HepG2 (cell line): Measurements from ENCODE around the gene CDH1. TPM values are rescaled to one million over a fixed set of nuclear protein-coding genes. Genes with fewer than 3 reads are reported as not detected.

Source experiments
- DMAP1 ChIP-seq: IDR thresholded peaks from 2 replicates; pipeline ENCODE4 v1.6.1; 2016
- FOXK1 ChIP-seq: sonication (generic); formaldehyde crosslinking; IDR thresholded peaks from 2 replicates; pipeline ENCODE4 v1.4.0; 2020; ENCODE audit warnings: low read depth, missing genetic modification reagents, borderline replicate concordance
- FOXO1 ChIP-seq: sonication (generic); formaldehyde crosslinking; IDR thresholded peaks from 2 replicates; pipeline ENCODE4 v1.4.0; 2020; ENCODE audit warnings: missing genetic modification reagents
- KMT2A ChIP-seq: sonication (generic); formaldehyde crosslinking; IDR thresholded peaks from 2 replicates; pipeline ENCODE4 v1.4.0; 2020; ENCODE audit warnings: missing genetic modification reagents
- MXI1 ChIP-seq: IDR thresholded peaks from 3 replicates; pipeline ENCODE4 v1.6.1; 2012; ENCODE audit warnings: low read depth, low read length, inconsistent platforms, borderline replicate concordance
- NR2F1 ChIP-seq, 2 experiments: fragments of 450-650 bp in 1 of 2; formaldehyde crosslinking in 1 of 2; IDR thresholded peaks; 2 replicates each; pipeline versions ENCODE4 v1.5.0 to v1.6.1; 2016 to 2020; ENCODE audit warnings: mild to moderate bottlenecking in 1 of 2, missing compliant biosample characterization in 1 of 2, missing genetic modification reagents in 1 of 2, moderate library complexity in 1 of 2
- PCBP1 ChIP-seq: fragments of 200-400 bp; formaldehyde crosslinking; IDR thresholded peaks from 2 replicates; pipeline ENCODE4 v1.6.1; 2017; ENCODE audit warnings: mild to moderate bottlenecking, low read depth, low read length, borderline replicate concordance
- PHB2 ChIP-seq: fragments of 450-650 bp; IDR thresholded peaks from 2 replicates; pipeline ENCODE4 v1.6.1; 2018; ENCODE audit not compliant: partially characterized antibody
- PHF5A ChIP-seq: IDR thresholded peaks from one replicate; pipeline ENCODE4 v1.6.1; 2018; ENCODE audit warnings: low read depth, missing genetic modification reagents; ENCODE audit not compliant: unreplicated experiment
- RXRB ChIP-seq: IDR thresholded peaks from 2 replicates; pipeline ENCODE4 v1.6.1; 2016; ENCODE audit warnings: borderline replicate concordance, missing genetic modification reagents, missing compliant biosample characterization
- SOX6 ChIP-seq, 2 experiments: fragments of 450-650 bp in 1 of 2; sonication (generic) in 1 of 2; formaldehyde crosslinking in 1 of 2; IDR thresholded peaks; 2 replicates each; pipeline versions ENCODE4 v1.4.0 to v1.6.1; 2017 to 2020; ENCODE audit warnings: antibody characterized with exemption in 1 of 2, mild to moderate bottlenecking in 1 of 2, missing genetic modification reagents in 1 of 2
- SRSF1 ChIP-seq: fragments of 200-400 bp; formaldehyde crosslinking; optimal IDR thresholded peaks from 2 replicates; pipeline ENCODE3; 2017; ENCODE audit warnings: mild to moderate bottlenecking, low read depth, low read length, moderate library complexity
- TCF7 ChIP-seq: sonication (generic); IDR thresholded peaks from 2 replicates; pipeline ENCODE4 v1.6.1; 2016; ENCODE audit warnings: antibody characterized with exemption, low read depth
- TEAD3 ChIP-seq: optimal IDR thresholded peaks from 2 replicates; pipeline ENCODE3; 2016; ENCODE audit warnings: borderline replicate concordance
- THYN1 ChIP-seq: sonication (generic); formaldehyde crosslinking; IDR thresholded peaks from 2 replicates; pipeline ENCODE4 v1.8.1; 2023; ENCODE audit warnings: low read depth, mild to moderate bottlenecking, moderate library complexity, missing genetic modification reagents, borderline replicate concordance
- YY1 ChIP-seq: IDR thresholded peaks from 2 replicates; pipeline ENCODE4 v1.6.1; 2011; ENCODE audit warnings: low read length, low read depth, moderate library complexity, mild to moderate bottlenecking; ENCODE audit not compliant: insufficient read depth, insufficient replicate concordance
- ZNF180 ChIP-seq: sonication (generic); formaldehyde crosslinking; IDR thresholded peaks from 2 replicates; pipeline ENCODE4 v1.4.0; 2020; ENCODE audit warnings: low read depth, missing genetic modification reagents, borderline replicate concordance
- ZNF275 ChIP-seq: sonication (generic); formaldehyde crosslinking; IDR thresholded peaks from 2 replicates; pipeline ENCODE4 v1.8.0; 2022; ENCODE audit warnings: missing genetic modification reagents, mild to moderate bottlenecking, inconsistent platforms, borderline replicate concordance
- ZNF614 ChIP-seq: IDR thresholded peaks from 2 replicates; pipeline ENCODE4 v1.6.1; 2018; ENCODE audit warnings: missing biosample characterization, missing genetic modification reagents, inconsistent platforms, borderline replicate concordance
- ZNF7 ChIP-seq: IDR thresholded peaks from 2 replicates; pipeline ENCODE4 v1.6.1; 2016; ENCODE audit warnings: missing biosample characterization, missing genetic modification reagents
- ZNF737 ChIP-seq: sonication (generic); formaldehyde crosslinking; IDR thresholded peaks from 2 replicates; pipeline ENCODE4 v1.5.0; 2020; ENCODE audit warnings: missing genetic modification reagents, mild to moderate bottlenecking, borderline replicate concordance
- ZNF781 ChIP-seq: sonication (generic); formaldehyde crosslinking; IDR thresholded peaks from 2 replicates; pipeline ENCODE4 v1.5.1; 2020; ENCODE audit warnings: borderline replicate concordance, mild to moderate bottlenecking, missing genetic modification reagents; ENCODE audit errors: not compliant biosample characterization
- ZSCAN12 ChIP-seq: sonication (generic); formaldehyde crosslinking; IDR thresholded peaks from 2 replicates; pipeline ENCODE4 v1.9.0; 2021; ENCODE audit warnings: mild to moderate bottlenecking, missing genetic modification reagents
- ZSCAN31 ChIP-seq: sonication (generic); formaldehyde crosslinking; IDR thresholded peaks from 2 replicates; pipeline ENCODE4 v1.5.0; 2020; ENCODE audit warnings: low read depth, mild to moderate bottlenecking, missing genetic modification reagents
- polyA plus RNA-seq, 8 experiments: library from polyadenylated mRNA; depleted of rRNA in 3 of 8; stranded (reverse) in 7 of 8; unstranded in 1 of 8; fragments of >200 nt; fragmentation: Illumina TruSeq in 4 of 8; extraction: Trizol in 4 of 8; gene quantifications; 2 replicates each; pipeline versions ENCODE4 v1.2.1 to v1.2.3, GENCODE V29; 2011 to 2016; ENCODE audit warnings: low read depth in 4 of 8, missing spikeins in 1 of 8, mixed read lengths in 1 of 8; ENCODE audit not compliant: insufficient read depth in 1 of 8
- total RNA-seq, 5 experiments: library from RNA; depleted of rRNA; stranded (reverse); fragments of >200 nt; fragmentation: Illumina TruSeq; extraction: Trizol; gene quantifications; 2 replicates each; pipeline ENCODE4 v1.2.3, GENCODE V29; 2016; ENCODE audit warnings: low read depth in 1 of 5
- TF ChIP-seq, protein P1 (sequence below): sonication (generic); formaldehyde crosslinking; IDR thresholded peaks from 2 replicates; pipeline ENCODE4 v1.4.0; 2020; ENCODE audit warnings: missing genetic modification reagents
- TF ChIP-seq, protein P2 (sequence below): sonication (generic); formaldehyde crosslinking; conservative IDR thresholded peaks from 2 replicates; pipeline ENCODE4 v1.5.0; 2020; ENCODE audit warnings: missing genetic modification reagents
- TF ChIP-seq, protein P3 (sequence below): sonication (generic); formaldehyde crosslinking; IDR thresholded peaks from 2 replicates; pipeline ENCODE4 v1.4.0; 2020; ENCODE audit warnings: mild to moderate bottlenecking, missing genetic modification reagents

Gene CDH1
- total and polyA plus RNA-seq, 2 of the 13 experiments (the other 11 are each of a cell fraction or from before 2014, with no cell fraction given): 0.95 to 9.8 TPM

DNA sequence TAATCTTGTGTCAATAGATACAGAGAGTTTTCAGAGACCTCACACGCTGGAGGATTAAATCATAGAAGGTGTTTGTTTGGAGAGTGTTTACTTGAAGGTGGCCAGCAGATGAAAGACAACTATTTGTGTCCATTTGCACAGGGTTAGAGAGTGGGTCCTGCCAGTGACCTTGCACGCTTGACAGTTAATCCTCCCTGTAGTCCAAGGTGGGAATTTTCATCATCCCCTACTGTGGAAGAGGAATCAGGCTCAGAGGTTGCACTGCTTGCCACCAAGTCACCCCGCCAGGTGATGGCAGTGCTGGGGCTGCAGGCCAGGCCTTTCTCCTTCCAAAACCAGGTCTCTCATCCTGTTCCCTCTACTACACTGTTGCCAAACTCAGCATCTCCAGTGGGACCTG is 12.3 kb downstream of the CDH1 start (continued):
- TF ChIP-seq NR2F1 (CRISPR knock-in tag; IDR thresholded peaks at IDR 0.05) (peak; percentile 47 to 68; a peak in 1 of 4 replicates), FOXK1 (CRISPR knock-in tag) (peak; percentile 86; the same call in 1 of the 2 replicates), PCBP1 (no peak), ZNF737 (CRISPR knock-in tag) (no peak), THYN1 (CRISPR knock-in tag) (no peak), ZNF180 (no peak), ZNF781 (no peak), KMT2A (CRISPR knock-in tag) (0 out of 2 replicates have a peak, but pooled peaks have one; percentile 36), RXRB (CRISPR knock-in tag) (peak; percentile 69; the same call in 1 of the 2 replicates), YY1 (no peak), SOX6 (IDR thresholded peaks at IDR 0.05) (no peak), SOX6 (CRISPR knock-in tag; IDR thresholded peaks at IDR 0.05) (peak; percentile 89), ZSCAN31 (peak; percentile 38; the same call in 1 of the 2 replicates), MXI1 (no peak), ZNF7 (CRISPR knock-in tag) (no peak), ZNF614 (CRISPR knock-in tag) (peak; percentile 65; the same call in 1 of the 2 replicates), PHB2 (no peak), FOXO1 (CRISPR knock-in tag) (peak; percentile 77), TEAD3 (CRISPR knock-in tag) (peak; percentile 81), SRSF1 (no peak), PHF5A (CRISPR knock-in tag) (no peak), TCF7 (peak; percentile 79), ZSCAN12 (CRISPR knock-in tag) (no peak), ZNF275 (no peak), DMAP1 (CRISPR knock-in tag) (no peak)
- TF ChIP-seq, protein P1, sequence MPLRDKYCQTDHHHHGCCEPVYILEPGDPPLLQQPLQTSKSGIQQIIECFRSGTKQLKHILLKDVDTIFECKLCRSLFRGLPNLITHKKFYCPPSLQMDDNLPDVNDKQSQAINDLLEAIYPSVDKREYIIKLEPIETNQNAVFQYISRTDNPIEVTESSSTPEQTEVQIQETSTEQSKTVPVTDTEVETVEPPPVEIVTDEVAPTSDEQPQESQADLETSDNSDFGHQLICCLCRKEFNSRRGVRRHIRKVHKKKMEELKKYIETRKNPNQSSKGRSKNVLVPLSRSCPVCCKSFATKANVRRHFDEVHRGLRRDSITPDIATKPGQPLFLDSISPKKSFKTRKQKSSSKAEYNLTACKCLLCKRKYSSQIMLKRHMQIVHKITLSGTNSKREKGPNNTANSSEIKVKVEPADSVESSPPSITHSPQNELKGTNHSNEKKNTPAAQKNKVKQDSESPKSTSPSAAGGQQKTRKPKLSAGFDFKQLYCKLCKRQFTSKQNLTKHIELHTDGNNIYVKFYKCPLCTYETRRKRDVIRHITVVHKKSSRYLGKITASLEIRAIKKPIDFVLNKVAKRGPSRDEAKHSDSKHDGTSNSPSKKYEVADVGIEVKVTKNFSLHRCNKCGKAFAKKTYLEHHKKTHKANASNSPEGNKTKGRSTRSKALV (CRISPR knock-in tag): no peak
- TF ChIP-seq, protein P2, sequence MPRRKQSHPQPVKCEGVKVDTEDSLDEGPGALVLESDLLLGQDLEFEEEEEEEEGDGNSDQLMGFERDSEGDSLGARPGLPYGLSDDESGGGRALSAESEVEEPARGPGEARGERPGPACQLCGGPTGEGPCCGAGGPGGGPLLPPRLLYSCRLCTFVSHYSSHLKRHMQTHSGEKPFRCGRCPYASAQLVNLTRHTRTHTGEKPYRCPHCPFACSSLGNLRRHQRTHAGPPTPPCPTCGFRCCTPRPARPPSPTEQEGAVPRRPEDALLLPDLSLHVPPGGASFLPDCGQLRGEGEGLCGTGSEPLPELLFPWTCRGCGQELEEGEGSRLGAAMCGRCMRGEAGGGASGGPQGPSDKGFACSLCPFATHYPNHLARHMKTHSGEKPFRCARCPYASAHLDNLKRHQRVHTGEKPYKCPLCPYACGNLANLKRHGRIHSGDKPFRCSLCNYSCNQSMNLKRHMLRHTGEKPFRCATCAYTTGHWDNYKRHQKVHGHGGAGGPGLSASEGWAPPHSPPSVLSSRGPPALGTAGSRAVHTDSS: no peak
- TF ChIP-seq, protein P3, sequence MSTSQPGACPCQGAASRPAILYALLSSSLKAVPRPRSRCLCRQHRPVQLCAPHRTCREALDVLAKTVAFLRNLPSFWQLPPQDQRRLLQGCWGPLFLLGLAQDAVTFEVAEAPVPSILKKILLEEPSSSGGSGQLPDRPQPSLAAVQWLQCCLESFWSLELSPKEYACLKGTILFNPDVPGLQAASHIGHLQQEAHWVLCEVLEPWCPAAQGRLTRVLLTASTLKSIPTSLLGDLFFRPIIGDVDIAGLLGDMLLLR: no peak
